Measurements from ENCODE around the gene CSTA. TPM values are rescaled to one million over a fixed set of nuclear protein-coding genes. Genes with fewer than 3 reads are reported as not detected.

CSTA gene
- total RNA-seq, 2 donors from 2014 or later = 1.1 to 2.6 TPM

DNA sequence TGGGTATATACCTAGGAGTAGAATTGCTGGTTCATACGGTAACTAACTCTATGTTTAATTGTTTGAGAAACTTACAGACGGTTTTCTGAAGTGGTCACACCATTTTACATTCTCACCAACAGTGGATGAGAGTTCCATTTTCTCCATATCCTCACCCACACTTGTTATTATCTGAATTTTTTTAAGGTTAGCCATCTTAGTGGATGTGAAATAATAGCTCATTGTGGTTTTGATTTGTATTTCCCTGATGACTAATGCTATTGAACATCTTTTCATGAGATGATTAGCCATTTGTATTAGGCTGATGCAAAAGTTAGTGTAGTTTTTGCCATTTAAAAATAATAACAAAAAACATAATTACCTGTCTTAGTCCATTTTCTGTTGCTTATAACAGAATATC lies 18.6 kb downstream of the CSTA start:
- no peak overlapping the region for H3K27ac ChIP-seq
- H3K36me3 ChIP-seq = no peaks in the 10 kb centered on the region
- H3K9me3 ChIP-seq = no peaks in the 10 kb centered on the region
- TF ChIP-seq, protein P1, sequence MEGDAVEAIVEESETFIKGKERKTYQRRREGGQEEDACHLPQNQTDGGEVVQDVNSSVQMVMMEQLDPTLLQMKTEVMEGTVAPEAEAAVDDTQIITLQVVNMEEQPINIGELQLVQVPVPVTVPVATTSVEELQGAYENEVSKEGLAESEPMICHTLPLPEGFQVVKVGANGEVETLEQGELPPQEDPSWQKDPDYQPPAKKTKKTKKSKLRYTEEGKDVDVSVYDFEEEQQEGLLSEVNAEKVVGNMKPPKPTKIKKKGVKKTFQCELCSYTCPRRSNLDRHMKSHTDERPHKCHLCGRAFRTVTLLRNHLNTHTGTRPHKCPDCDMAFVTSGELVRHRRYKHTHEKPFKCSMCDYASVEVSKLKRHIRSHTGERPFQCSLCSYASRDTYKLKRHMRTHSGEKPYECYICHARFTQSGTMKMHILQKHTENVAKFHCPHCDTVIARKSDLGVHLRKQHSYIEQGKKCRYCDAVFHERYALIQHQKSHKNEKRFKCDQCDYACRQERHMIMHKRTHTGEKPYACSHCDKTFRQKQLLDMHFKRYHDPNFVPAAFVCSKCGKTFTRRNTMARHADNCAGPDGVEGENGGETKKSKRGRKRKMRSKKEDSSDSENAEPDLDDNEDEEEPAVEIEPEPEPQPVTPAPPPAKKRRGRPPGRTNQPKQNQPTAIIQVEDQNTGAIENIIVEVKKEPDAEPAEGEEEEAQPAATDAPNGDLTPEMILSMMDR (IDR thresholded peaks at IDR 0.05) = no peak
- H3K27me3 ChIP-seq = no peaks in the 10 kb centered on the region
- H3K4me1 ChIP-seq = no peaks in the 10 kb centered on the region
- no peak overlapping the region for H3K4me3 ChIP-seq
- DNase-seq (ENCODE audit: low spot score) = no peak

DNA sequence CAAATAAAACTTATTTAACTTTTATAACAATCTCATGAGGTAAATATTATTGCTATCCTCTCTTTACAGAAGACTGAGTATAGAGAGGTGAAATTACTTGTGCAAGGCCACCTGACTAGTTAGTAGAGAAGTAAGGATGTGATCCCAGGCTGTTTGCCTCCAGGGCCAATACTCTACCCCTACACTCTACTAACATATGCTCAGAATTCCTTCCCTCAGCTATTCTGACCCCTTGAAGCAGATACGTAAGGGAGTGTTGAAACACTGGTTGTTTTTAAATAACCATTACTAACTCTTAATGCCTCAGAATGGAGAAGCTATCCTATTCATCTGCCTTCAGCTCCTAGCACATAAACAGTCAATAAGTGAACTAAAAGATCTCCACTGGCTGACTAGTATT lies 24.1 kb downstream of the CSTA start:
- Histone ChIP-seq H3K27ac (no peak overlapping the region), H3K9me3 (no peaks in the 10 kb centered on the region), H3K4me3 (no peak overlapping the region), H3K36me3 (no peaks in the 10 kb centered on the region), H3K4me1 (no peaks in the 10 kb centered on the region), H3K27me3 (no peaks in the 10 kb centered on the region)
- TF ChIP-seq, protein P1 (IDR thresholded peaks at IDR 0.05) = no peak
- no peak for DNase-seq (ENCODE audit: low spot score)

DNA sequence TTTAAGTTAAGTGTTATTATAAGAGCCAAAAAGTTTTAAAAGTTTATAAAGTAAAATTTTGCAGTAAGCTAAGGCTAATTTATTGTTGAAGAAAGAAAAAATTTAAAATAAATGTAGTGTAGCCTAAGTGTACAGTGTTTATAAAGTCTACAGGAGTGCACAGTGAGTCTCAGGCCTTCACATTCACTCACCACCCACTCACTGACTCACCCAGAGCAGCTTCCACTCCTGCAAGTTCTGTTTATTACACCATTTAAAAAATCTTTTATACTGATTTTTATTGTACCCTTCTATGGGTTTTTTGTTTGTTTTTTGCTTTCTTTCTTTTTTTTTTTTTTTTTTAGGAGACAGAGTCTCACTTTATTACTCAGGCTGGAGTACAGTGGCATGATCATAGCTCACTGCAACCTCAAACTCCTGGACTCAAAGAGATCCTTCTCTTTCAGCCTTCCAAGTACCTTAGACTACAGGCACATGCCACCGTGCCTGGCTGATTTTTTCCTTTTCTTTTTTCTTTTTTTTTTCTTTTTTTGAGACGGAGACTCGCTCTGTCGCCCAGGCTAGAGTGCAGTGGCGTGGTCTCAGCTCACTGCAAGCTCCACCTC lies 25.9 kb downstream of the CSTA start:
- Histone ChIP-seq H3K27me3 (no peaks in the 10 kb centered on the region), H3K4me1 (no peaks in the 10 kb centered on the region), H3K9me3 (no peaks in the 10 kb centered on the region), H3K36me3 (no peaks in the 10 kb centered on the region), H3K4me3 (no peak overlapping the region), H3K27ac (no peak overlapping the region)
- TF ChIP-seq, protein P1 (IDR thresholded peaks at IDR 0.05) = no peak
- no peak for DNase-seq (ENCODE audit: low spot score)

DNA sequence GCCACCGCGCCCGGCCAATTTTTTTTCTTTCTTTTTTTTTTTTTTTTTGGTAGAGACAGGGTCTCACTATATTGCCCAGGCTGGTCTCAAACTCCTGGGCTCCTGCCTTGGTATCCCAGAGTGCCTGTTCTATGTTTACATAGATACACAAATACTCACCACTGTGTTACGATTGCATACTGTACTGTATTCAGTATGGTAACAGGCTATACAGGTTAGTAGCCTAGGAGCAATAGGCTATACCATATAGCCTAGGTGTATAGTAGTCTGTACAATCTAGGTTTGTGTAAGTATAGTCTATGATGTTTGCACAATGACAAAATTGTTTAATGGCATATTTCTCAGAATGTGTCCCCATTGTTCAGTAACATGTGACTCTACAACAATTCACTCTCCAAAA lies 26.6 kb downstream of the CSTA start:
- H3K4me1 ChIP-seq = no peaks in the 10 kb centered on the region
- no peaks in the 10 kb centered on the region for H3K9me3 ChIP-seq
- TF ChIP-seq, protein P1 (IDR thresholded peaks at IDR 0.05) = no peak
- no peaks in the 10 kb centered on the region for H3K36me3 ChIP-seq
- H3K27ac ChIP-seq = no peak overlapping the region
- H3K4me3 ChIP-seq = no peak overlapping the region
- no peak for DNase-seq (ENCODE audit: low spot score)
- H3K27me3 ChIP-seq = no peaks in the 10 kb centered on the region

DNA sequence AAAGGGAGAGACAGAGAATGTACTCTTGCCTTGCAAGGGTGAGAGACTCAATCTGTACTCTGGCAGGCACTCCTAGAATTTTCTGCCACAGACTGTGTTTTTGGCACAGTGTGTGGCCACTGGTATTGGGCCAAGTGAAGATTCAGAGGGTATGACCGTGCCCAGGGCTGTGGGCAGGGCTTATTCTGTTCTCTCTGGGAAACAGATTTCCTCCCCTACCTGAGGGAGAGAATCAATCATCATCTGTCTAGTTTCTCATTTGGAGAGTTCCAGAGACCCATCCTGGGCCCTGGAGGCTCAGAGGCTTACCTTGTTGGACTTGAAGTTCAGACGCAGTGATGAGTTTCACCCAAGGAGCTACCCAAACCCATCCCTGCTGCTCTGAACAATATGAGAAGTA lies 28.2 kb downstream of the CSTA start:
- no peak overlapping the region for H3K27ac ChIP-seq
- no peaks in the 10 kb centered on the region for H3K4me1 ChIP-seq
- DNase-seq (ENCODE audit: low spot score) = no peak
- H3K4me3 ChIP-seq = no peak overlapping the region
- TF ChIP-seq, protein P1 (IDR thresholded peaks at IDR 0.05) = no peak
- no peaks in the 10 kb centered on the region for H3K9me3 ChIP-seq
- H3K27me3 ChIP-seq = no peaks in the 10 kb centered on the region
- H3K36me3 ChIP-seq = peaks cover 2% of the 10 kb centered on the region

DNA sequence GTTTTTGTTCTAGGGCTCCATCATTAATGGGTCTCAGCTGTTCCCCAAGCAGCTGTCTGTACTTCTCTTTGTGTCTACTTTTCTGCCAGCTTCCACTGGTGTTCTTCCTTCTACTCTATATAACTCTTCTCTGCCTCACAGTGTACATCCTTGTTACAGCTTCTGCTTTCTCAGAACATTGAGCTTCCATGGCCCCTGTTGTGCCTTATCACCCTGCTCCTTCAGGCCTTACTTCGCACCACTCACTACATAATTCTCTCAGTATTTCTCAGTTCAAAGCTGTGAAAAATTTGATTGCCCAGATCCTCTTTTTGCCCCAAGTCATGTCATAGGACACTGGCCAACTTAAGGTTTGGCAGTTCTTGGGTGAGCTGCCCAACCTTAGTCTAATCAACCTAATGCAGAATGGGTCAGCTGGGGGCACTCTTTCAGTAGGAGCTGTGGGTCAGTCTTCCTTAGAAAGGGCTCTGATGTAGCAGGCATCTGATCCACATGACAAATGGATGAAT lies 28.9 kb downstream of the CSTA start:
- DNase-seq (ENCODE audit: low spot score) = no peak
- Histone ChIP-seq H3K36me3 (peaks cover 5% of the 10 kb centered on the region), H3K9me3 (no peaks in the 10 kb centered on the region), H3K4me3 (no peak overlapping the region), H3K27me3 (no peaks in the 10 kb centered on the region), H3K27ac (no peak overlapping the region), H3K4me1 (no peaks in the 10 kb centered on the region)
- TF ChIP-seq, protein P1 (IDR thresholded peaks at IDR 0.05) = no peak
